HG03280 (cell line): Measurements from ENCODE around the gene PRKAG3.
"Not testable (repeated sequence)": the region's sequence is repeated elsewhere in the genome, so short reads cannot be mapped to it uniquely, and the experiment has no call there.

Source experiments
- ATAC-seq: cut with Tn5 transposase; IDR thresholded peaks from one replicate; pipeline ENCODE4 v1.9.1; 2021; ENCODE audit warnings: mild to moderate bottlenecking, moderate library complexity; ENCODE audit not compliant: unreplicated experiment

PRKAG3 gene

DNA sequence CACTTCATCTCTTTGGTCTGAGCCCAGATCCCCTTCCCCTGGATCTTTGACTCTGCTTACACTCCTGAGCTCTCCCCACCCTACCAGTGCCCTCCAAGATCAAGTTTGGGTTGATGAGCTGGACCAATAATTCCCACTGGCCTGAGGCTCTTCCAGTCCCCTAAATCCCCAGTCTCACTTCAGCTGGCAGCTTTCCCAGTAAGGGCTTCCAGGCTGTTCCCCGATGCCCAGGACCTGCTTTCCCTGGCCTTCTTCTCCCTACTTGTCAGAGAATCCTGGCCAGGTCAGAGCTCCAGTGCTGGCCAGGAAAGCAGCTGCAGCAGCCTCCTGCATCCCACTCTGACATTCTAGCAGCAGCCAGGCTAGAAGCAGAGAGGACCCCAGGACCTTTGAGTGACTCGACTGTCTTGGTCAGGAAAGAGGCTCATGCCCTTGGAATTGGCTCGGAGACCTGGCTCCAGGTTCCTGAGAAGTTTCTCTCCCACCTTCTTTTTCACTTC, 31.5 kb upstream of the PRKAG3 start:
- ATAC-seq = no peak

DNA sequence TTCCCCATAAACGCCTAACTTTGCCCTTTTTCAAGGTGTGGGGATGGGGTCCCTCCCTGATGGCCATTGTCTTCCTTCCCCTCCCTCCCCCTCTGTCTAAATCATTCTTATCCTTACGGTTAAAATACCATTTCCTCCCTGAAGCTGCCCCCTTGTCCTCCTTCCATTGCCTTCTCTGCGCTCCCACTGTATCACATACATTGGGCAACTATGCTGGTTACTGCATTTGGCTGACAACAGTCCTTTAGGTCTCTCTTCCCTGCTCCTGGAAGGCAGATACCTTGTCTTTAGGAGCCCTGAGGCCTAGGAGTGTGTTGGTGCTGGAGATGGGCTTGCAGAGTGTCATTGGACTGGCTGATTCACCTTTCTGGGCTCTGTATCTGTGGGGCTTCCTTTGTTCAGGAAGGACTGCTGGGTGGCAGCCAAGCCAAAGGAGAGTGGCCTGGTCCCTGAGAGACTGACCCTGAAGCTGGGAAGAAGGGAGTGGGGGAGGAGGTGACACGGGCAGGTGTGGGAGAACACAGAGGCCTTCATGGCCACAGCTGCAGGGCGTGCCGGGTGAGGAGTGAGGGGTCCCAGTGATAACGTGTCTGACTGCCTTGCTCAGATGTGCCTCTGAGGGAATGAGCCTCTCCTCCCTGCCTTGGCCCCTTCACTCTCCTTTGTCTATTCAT, 30.2 kb upstream of the PRKAG3 start:
- no peak for ATAC-seq

- no peak for ATAC-seq
Observed at GRCh38 chr2:218860950-218861381, 29.4 kb upstream of the PRKAG3 start.

- no peak for ATAC-seq
Observed at GRCh38 chr2:218859988-218860831, 28.6 kb upstream of the PRKAG3 start.

DNA sequence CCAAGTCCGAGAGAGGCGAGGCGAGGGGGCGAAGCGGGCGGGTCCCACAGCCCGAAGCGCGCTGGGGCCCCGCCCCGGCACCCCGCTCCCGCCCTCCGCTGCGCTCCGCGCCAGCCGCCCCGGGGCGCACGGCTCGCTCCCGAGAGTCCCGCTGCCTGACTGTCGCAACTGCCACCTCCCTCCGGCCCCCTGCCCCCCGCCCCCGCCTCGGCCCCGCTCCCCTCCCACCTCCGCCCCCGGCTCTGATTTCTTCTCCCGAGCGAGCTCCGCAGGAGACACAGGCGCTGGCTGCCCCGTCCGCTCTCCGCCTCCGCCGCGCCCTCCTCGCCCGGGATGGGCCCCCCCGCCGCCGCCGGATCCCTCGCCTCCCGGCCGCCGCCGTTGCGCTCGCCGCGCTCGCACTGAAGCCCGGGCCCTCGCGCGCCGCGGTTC, 28.0 kb upstream of the PRKAG3 start, which contains the start of gene WNT6:
Gene WNT6, plus strand, starts transcription at position 250 of the 432 bp plus-strand sequence. CDS start 233 bp downstream, outside the sequence.
- no peak for ATAC-seq

DNA sequence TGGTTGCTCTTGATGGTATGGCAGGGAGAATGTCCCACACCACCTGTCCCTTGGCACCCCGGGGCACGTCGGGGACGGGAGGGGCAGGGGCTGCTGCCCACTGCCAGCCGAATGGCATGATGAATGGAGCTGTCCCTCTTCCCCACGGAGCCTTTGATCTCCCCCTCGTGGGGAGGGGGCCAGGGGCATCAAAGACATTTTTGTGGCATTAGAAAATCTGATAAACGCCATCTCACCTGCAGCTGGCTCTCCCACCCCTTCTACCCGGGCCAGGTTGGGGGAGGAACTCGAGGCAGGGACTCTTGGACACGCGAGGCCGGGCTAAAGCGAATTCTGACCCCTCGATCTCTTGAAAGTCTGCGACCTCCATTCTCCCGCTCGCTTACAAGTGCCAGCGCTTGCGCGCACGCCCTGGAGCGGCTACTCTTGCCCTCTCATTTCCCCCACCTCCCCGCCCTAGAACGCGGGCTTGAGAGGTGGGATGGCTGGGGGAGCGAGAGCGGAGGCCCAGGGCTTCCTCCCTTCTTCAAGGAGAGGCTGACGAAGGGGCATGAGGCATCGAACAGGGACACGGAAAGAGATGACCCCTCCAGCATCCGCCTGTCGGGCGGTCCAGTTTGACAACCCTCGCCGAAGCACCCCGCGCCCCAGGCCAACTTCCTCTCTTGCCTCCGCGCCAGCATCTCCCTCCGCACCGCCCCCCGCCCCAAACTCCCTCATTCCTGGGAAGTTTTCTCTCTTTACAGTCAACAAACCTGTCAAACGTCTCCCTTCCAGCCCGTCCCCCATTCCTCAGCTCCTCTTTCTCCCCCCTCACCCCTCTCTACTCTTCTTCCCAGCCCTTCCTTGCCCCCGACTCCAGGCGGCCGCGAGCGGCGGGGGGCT, 27.3 kb upstream of the PRKAG3 start:
- ATAC-seq = no peak

GRCh38 chr2:218858138-218858445, 26.5 kb upstream of the PRKAG3 start:
- no peak for ATAC-seq

GRCh38 chr2:218857371-218858137, 26.0 kb upstream of the PRKAG3 start:
- ATAC-seq = no peak

- ATAC-seq = no peak
Observed at GRCh38 chr2:218856896-218857243, 25.3 kb upstream of the PRKAG3 start.

GRCh38 chr2:218856167-218856895, 24.7 kb upstream of the PRKAG3 start:
- no peak for ATAC-seq

- no peak for ATAC-seq
Observed at GRCh38 chr2:218855305-218856166, 23.9 kb upstream of the PRKAG3 start.

- ATAC-seq = no peak
Observed at GRCh38 chr2:218854860-218855259, 23.3 kb upstream of the PRKAG3 start.

GRCh38 chr2:218853766-218854165, 22.2 kb upstream of the PRKAG3 start:
- no peak for ATAC-seq

DNA sequence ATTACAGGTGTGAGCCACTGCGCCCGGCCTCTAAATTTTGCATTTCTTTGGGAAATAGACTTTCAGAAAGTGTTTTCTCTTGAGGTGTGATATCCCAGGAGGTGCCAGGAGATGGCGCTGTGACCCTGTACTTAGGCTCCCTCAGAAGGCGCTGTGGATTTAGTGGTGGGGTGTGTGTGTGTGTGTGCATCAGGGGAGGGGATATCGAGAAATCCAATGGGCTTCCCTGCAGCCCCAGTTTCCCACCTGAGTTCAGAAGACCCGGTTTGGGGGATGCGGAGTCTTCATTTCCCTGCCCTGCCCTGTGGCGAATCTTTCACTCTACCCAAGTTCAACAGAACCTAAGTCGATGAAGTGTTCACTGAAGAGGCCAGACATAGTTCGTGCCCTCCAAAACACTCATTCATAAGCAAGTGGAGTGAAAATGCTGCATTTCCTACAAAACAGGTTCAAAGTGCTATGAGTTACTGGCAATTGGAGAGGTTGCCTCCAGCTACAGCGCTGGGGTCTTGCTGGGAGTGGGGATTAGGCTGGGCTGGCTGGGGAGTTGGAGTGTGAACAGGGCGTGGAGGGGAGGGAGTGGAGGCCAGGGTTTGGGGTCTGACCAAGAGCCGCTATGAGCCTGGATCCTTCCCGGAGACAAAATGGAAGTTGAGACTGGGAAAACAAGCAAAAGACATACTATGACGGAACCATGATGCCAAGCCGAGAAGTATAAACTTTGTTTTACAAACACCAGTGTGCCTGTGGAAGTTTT, 21.5 kb upstream of the PRKAG3 start:
- ATAC-seq = no peak

GRCh38 chr2:218851286-218851685, 19.7 kb upstream of the PRKAG3 start:
- no peak for ATAC-seq

DNA sequence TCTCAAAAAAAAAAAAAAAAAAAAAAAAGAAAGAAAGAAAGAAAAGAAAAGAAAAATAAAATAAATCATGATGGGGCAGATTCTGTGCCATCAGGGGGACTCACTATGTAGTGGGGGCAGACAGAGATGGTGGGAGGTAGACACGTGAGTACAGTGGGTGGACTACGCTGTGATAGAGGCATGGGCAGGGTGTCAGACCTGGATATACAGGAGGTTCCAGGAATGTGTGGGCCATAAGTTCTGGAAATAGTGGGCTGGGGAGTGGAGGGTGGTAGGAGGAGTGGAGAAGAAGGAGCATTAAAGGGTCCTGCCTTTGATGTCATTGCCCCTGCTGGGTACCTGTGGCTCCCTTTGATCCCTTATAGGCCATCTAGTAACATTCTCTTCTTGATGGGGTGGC, 19.2 kb upstream of the PRKAG3 start:
- no peak for ATAC-seq

DNA sequence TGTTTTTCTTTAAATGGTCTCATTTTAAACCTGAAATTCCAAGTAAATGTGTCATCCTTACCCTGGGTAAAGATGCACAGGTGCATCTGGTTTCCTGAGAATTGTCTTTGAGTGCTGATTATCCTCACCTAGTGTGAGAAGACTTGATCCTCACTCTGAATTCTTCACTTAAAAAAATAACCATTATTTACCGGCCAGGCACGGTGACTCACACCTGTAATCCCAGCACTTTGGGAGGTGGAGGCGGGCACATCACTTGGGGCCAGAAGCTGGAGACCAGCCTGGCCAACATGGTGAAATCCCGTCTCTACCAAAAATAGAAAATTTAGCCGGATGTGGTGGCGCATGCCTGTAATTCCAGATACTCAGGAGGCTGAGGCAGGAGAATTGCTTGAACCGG, 18.1 kb upstream of the PRKAG3 start:
- no peak for ATAC-seq

GRCh38 chr2:218846963-218847362, 15.4 kb upstream of the PRKAG3 start:
- not testable (repeated sequence) for ATAC-seq
